ENCODE results near the gene NR2E1.

GRCh38 chr6:108159981-108160380 lies 5.8 kb upstream of the NR2E1 start:
- TF ChIP-seq CTCF (IDR thresholded peaks at IDR 0.05) (no peak), POLR2A (IDR thresholded peaks at IDR 0.05) (no peak)
